ENCODE data around the gene SNTB2.
A peak's percentile ranks its signal among the peaks of the same experiment; 100 is the strongest.
"Not testable (repeated sequence)": the region's sequence is repeated elsewhere in the genome, so short reads cannot be mapped to it uniquely, and the experiment has no call there.

The SNTB2 gene

DNA sequence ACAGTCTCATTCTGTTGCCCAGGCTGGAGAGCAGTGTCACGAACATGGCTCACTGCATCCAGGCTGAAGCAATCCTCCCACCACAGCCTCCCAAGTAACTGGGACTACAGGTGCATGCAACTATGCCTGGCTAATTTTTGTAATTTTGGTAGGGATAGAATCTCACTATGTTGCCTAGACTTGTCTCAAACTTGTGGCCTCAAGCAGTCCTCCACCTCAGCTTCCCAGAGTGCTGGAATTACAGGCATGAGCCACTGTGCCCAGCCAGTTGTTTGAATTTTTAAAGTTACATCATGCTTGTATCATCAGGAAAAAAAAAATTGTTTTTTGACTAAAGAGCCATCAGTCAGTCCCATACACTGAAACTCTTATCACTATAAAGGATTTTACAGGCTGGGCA, 107.1 kb downstream of the SNTB2 start:
- no peak for DNase-seq

DNA sequence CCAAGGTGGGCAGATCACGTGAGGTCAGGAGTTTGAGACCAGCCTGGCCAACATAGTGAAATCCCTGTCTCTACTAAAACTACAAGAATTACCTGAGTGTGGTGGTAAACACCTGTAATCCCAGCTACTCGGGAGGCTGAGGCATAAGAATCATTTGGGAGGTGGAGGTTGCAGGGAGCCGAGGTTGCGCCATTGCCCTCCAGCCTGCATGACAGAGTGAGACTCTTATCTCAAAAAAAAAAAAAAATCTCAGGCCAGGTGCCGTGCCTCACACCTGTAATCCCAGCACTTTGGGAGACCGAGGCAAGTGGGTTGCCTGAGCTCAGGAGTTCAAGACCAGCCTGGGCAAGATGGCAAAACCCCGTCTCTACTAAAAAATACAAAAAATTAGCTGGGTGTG, 109.8 kb downstream of the SNTB2 start:
- DNase-seq, result not testable (repeated sequence)

DNA sequence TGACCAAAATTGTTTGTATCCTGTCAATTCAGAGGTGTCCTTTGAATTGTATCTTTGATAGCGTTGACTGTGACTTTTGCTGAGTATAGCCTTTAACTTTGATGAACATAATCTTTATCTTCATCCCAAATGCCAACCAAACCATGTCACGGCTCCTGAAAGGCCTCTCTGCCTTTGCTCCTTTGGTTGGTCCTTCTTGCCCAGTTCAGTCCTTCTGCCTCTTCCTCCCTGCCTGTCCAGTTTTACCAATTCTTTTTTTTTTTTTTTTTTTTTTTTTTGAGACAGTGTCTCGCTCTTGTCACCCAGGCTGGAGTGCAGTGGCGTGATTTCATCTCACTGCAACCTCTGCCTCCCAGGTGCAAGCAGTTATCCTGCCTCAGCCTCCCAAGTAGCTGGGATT, 111.3 kb downstream of the SNTB2 start:
- no peak for DNase-seq

DNA sequence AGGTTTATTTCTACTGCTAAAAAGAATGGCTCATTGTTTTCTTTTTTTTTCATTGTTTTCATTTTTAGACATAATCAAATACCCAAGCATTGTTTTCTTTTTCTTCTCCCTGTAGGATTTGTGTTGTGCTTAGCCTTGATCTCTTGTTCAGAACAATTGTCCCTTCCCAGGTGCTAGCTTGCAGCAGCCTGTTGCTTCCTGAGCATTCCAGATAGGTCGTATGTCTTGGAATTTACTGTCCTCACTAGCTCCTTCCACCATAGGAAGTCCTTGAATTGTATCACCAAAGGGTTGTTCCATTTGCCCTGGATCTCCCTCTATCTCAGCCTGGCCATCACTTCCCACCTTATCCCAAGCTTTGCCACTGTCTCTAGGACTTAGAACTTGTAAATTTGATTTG, 114.2 kb downstream of the SNTB2 start:
- no peak for DNase-seq

DNA sequence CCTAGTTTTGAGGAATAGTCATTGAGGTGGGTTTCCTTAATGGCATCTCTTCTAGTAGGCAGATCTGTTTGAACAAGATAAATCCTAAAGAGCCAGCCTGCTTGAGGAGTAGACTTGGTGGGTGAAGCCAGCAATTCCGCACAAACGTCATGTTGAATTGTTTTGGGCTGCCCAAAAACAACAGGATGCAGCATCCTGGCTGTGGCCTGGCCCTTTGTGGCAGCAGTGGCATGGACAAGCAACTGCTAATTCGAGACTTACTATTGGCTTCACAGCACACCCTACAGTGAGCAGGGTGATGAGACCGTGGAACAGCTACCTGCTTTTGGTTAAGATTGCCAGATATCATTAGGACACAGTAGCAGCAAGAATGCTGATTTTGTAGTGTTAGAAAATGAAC, 114.9 kb downstream of the SNTB2 start:
- DNase-seq, result no peak

DNA sequence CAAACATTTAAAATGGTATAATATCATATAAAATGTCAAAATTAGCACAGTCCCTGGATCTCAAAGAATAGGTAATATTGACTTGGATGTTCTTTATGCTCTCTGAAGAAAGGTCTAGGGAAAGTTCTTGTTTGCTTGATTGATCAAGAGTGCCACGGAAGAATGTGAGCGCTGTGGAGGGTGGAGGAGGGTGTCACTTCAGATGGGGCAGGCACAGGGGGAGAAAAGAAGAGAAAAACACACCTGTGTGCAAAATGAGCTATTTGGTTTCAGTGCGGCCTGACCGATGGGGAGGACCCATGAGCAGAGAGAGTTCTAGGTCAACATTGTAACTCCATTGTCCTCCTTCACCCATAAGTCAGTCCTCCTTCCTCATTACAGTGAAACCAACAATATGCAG, 115.3 kb downstream of the SNTB2 start:
- no peak for DNase-seq

DNA sequence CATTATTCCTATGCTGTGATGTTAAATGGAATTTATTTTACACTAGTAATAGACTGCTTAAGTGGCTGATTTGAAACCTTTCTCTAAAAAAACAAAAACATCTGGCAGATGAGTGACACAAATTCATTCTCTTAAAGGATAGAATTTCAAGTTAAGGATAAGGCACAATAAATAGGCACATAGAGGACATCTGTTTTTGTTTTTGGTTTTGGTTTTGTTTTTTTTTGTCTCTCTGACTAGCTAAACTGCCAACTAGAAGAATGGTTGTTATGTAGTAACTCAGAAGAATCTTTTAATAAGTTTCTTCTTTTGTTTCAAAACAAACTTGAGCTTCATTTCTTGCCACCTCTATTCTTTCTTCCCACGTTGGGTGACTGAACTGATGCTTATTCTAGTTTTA, 119.1 kb downstream of the SNTB2 start:
- no peak for DNase-seq

DNA sequence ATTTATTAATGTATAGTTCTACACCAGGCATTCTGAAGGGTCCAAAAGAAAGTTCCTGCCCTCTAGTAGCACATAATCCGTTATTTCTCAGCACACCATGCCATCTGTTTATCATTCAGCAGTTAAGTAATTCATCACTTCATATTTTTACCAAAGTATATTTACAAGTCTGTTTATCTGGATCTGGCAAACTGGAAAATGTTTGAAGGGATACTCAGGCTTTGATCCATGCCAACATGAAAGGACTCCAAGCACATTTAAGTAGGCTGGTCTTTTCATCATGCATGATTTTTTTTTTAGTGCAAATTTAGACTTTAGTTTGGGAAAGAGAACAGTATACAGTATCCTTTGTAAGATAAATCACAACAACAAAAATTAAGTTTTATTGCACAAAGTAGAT, 120.1 kb downstream of the SNTB2 start:
- no peak for DNase-seq

DNA sequence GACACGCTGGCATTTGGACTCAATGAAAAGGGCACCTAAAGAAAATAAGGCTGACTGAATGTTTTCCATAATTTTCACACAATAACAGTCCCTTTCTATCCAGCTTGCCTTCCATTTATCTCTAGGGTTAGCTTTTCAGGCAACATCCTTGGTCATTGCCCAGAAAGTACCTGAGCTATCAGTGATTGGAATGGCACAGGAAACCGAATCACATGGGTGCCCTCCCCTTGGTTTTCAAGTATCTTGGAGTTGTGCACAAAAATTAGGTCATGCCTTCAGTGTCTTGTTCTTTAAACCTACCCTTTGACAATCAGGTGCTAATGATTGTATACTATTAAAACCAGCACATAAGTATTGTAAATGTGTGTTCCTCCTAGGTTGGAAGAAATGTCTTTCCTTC, 120.9 kb downstream of the SNTB2 start:
- DNase-seq, result no peak

DNA sequence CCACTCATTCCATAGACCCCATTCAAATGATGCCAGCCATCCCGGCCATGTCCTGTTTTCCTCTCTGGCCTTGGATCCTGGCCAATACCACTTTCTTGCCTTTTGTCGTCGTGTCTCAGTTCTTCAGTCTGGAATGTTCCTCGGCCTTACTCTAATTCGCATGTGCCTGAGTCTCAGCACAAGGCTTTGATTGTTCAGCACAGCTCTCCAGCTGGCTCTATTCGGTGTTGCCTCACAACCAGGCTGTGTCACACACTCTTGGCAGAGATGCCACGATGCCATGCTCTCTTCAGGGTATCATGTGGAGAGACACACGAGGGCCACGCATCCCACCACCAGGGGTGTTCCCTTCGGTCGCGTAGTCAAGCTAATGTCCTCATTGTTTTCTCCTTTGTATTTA, 122.4 kb downstream of the SNTB2 start:
- DNase-seq, result no peak

DNA sequence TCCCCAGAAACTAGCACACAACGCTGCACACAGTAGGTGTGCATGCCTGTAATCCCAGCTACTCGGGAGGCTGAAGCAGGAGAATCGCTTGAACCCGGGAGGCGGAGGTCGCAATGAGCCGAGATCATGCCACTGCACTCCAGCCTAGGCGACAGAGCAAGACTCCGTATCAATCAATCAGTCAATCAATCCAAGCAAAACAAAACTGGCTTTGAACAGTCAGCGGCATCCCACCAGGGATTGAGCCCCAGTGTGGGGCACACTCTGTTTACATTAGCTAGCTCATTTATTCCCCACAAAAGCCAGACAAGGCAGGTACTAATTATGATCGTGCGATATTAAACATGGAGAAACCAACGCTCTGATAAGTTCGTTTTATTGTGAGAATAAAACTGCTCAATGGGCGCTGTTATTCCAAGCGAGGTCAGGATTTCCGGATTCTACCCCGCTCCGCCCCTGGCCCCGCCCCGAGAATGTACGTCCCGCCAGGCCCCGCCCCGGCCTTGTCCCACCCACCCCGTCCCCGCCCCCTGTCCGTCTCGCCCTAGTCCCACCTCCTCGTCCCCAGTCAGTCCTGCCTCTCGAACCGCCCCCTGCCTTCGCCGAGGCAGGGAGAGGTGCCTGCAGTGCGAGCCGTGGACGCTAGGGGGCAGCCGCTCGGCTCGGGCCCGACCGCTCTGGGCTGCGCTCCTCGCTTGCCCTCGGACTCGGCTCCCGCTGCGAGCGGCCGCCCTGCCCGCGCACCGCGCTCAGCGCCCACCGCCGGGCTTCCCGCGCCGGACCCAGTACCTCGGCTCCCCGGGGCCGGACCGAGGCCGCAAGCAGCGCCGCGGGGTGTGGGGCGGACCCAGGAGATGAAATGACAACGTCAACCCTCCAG, 123.9 kb downstream of the SNTB2 start, which contains the start of gene VPS4A:
Gene VPS4A (plus strand): TSS at position 698 of the 880 bp plus-strand sequence. CDS start 162 bp downstream, at position 860.
- peak; percentile 99 for DNase-seq

DNA sequence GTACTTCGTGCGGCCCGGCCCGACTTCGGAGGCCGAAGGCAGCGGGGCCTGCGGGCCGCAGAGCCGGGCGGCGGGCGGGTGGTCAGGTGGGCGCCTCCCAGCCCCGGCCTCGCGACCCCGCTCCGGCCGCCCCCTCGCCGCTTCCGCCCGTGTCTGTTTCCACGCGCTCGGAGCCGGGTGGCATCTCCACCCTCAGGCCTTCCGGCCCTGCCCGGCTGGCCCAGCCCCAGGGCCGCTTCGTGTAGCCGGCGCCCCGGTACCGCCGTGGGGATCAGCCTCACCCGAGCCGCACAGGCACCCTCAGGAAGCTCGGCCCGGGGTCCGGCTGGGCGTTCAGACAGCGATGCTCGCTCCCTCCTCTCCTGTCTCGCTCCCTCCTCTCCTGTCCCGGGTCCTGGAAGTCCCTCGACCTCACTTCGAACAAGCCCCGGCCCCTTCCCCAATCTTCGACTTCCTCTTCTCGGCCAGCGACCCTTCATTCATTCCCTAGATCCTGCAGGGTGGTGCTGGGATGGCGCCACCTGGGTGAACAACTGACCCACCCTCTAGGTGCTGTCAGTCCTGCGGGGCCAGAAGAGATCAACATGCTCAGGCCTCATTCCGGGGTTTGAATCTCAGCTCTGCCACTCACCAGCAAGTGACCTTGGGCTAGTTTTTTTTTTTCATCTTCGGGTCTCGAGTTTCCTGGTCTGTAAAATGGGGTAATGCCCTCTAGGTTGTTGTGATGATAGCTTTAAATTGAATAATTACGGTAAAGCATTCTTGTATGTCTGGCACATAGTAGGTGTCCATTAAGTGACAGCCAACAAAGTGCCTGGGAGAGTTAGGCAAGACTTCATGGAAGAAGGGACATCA, 124.8 kb downstream of the SNTB2 start:
- DNase-seq, result peak; percentile 64

DNA sequence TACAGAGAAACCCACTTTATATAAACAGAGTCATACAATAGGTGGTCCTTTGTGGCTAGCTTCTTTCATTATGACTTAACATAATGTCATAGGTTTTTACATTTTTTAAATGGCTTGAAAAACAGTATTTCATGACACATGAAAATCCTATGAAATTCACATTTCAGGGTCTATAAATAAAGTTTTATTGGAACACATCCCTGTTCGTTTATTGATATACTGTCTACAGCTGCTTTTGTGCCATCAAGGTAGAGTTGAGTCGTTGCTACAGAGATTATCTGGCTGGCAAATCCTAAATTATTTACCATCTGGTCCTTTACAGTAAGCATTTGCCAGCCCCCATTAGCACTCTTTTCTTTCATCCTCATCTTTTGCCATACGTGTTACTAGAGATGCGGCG, 126.5 kb downstream of the SNTB2 start:
- no peak for DNase-seq

DNA sequence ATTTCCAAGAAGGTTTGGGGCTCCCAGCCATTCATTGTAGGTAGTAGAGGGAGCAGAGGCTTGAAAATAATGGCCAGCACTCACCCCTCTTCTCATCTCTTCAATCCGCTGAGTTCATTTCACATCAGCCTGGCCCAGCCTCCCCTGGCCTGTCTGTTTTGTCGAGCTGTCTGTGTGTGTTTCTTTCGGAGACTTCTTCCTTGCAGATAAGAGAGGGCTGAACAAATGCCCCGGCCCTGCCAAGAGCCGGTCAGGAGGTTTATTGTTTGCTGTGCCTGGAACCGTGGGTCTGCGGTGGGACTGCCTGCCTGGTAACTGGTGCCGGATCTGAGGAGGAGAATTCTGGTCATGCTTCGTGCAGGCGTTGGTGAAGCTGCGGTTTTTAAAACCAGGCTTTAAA, 127.6 kb downstream of the SNTB2 start:
- no peak for DNase-seq

DNA sequence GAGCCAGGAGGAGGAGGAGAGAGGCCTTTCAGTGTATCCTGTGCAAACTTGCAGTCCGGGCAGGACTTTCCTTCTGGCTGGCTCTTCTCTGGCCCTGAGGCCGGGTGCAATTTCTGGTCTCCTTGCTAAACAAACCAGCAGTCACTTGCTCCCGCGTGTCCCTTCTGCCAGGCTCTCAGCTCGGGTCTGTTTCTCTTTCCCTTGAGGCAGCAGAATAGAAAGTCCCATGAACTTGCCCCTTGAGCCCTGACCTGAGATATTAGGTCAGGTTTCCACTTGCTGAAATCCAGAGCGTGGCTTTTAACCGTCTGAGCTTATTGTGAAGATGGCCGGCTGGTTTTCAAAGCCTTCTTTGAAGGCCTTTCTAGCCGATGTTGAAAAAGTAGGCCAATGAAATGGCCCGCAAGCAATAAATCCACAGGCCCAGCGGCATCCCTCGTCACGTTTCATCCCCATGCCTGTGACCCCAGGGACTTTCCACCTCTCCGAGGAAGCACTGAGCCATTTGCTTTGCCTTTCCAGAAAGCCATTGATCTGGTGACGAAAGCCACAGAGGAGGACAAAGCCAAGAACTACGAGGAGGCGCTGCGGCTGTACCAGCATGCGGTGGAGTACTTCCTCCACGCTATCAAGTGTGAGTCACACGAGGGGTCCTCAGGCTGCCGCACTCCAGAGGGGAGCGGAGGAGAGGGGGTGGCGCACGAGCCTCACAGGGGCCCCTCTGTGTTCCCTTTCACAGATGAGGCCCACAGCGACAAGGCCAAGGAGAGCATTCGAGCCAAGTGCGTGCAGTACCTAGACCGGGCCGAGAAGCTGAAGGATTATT, 128.7 kb downstream of the SNTB2 start:
- peak; percentile 61 for DNase-seq

DNA sequence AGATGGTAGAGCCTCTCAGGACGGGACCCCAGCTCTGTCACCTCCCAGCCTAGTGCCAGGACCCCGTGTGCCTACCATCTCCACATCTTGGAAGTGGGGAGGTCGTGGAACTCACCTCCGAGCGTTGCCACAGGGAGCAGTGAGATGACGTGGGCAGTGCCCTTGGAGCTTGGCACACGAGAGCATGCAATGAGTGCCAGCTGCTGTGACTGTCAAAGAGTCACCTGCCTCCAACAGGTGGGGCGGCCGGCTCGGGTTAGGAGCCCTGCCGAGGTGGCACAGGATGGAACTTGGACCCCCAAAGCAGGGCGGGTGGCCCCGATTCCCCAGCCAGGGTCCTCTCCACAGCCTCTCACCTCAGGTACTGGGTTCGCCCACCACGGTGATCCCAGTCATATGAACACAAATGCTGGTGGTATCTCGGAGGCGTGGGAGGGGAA, 129.7 kb downstream of the SNTB2 start:
- DNase-seq, result no peak

DNA sequence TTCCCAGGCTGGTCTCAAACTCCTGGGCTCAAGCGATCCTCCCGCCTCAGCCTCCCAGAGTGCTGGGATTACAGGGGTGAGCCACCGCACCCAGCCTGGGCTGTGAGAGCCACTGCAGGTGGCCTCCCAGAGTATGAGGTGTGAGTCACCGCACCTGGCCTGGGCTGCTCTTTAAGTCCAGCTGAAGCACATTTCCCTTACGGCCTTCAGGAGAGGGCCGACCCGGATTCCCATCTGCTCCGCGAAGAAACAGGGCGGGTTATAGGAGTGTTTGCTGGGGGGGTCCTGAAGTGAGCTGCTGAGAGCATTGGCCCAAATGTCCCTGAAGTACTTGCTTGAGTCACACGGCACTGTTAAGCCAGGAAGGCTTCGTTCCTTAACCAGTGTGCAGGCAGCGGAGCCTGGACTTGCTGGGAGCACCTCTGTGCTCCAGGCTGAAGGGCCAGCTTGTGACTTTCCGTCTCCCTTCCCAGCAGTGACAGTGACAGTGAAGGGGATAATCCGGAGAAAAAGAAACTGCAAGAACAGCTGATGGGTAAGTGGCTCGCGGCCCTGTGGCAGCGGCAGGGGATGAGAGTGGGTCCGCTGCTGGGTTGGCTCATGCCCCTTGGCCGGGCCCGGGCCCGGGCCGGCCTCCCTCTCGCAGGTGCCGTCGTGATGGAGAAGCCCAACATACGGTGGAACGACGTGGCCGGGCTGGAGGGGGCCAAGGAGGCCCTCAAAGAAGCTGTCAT, 131.4 kb downstream of the SNTB2 start:
- no peak for DNase-seq

DNA sequence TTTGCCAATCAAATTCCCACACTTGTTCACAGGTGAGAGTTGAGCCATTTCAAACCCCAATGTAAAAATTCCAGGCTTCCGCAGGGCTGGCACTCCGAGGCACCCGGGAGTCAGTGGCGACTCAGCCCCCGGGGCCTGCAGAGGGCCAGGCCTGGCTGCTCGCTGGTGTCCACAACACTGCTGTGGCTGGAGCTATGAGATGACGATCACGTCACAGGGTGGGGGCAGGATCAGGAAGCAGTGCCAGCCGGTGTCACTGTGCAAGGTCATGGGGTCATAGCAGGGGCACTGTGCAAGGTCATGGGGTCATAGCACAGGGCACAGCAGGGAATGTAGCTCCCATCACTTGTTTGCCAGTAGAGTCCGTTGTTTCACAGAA, 131.9 kb downstream of the SNTB2 start:
- no peak for DNase-seq

DNA sequence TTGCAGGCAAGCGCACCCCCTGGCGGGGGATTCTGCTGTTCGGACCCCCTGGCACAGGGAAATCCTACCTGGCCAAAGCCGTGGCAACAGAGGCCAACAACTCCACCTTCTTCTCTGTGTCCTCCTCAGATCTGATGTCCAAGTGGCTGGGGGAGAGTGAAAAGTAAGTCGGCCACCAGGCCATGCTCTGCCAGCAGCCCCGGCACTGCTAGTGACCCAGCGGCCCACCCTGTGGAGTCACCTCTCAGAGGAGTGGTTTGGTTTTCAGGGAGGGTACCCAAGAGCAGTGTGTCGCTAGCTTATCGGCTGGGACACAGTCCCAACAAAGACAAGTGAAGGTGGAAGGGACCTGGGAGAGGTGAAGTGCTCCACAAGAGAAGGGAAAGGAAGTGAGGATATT, 132.4 kb downstream of the SNTB2 start:
- no peak for DNase-seq

DNA sequence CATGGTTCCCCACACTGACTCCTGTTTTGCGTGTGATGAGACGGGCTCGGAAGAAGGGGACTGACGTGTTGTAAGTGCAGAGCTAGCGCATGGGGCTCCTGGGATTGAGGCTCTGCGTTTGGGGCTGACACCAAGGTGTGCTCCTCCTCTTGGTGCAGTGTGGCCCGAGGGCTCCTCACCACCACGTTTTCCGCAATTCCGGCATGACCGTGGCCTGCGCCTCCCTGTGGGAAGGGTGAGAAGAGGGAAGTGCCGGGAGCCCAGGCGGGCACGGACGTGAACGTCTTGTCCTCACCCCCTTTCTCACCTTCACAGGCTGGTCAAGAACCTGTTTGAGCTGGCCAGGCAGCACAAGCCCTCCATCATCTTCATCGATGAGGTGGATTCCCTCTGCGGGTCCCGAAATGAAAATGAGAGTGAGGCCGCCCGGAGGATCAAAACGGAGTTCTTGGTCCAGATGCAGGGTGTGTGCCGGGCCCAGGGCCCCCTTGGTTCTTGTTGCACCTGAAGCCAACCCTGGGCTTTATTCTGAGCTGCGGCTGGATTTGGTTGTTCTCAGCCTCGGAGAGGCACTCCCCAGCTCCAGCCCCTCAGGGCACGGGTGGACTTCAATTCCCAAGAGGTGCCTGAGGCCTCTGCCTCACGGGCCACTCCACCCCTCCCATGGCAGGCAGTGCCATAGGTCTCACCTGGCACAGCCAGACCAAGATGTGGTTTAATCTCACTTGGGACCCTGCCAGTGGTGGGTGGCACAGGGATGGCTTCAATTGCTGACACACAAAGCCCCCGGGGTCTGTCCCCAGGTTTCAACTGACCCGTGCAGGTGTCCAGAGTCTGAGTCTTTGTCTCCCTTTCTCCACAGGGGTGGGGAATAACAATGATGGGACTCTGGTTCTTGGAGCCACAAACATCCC, 133.1 kb downstream of the SNTB2 start:
- no peak for DNase-seq

DNA sequence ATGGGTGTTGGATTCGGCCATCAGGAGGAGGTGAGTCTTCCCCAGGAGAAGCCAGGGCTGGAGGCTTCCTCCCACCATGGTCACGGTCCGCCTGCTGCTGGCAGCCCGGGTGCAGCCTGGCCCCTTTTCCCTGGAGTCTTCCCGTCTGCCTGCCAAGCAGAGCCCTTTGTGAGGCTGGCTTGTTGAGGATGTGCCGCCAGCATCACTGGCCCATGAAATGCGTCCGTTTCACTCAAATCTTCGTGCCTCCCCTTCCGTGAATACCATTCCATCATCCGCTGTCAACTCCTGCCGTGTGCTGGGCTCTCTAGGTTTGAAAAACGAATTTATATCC, 133.7 kb downstream of the SNTB2 start:
- DNase-seq, result no peak

All from hematopoietic multipotent progenitor cell treated with erythropoietin and hydrocortisone succinate and interleukin-3 and kit ligand, for 4 days (in vitro differentiated cells).